Measurements from ENCODE around the gene GAL3ST2.

GRCh38 chr2:241743620-241744019 lies 33.0 kb upstream of the GAL3ST2 start:
- TF ChIP-seq CSRNP3 (CRISPR knock-in tag; IDR thresholded peaks at IDR 0.05): no peak
- TF ChIP-seq ISL1 (CRISPR knock-in tag; IDR thresholded peaks at IDR 0.05): no peak
- no peak for TF ChIP-seq ARNTL (CRISPR knock-in tag; IDR thresholded peaks at IDR 0.05; ENCODE audit: borderline replicate concordance, low read depth)
- TF ChIP-seq ZFP3 (CRISPR knock-in tag; IDR thresholded peaks at IDR 0.05): no peak
- no peak for TF ChIP-seq BACH2 (CRISPR knock-in tag; IDR thresholded peaks at IDR 0.05; ENCODE audit: borderline replicate concordance)
- TF ChIP-seq CSDC2 (CRISPR knock-in tag; IDR thresholded peaks at IDR 0.05): no peak
- TF ChIP-seq RARB (CRISPR knock-in tag; IDR thresholded peaks at IDR 0.05): no peak
- no peak for TF ChIP-seq CREB5 (CRISPR knock-in tag; IDR thresholded peaks at IDR 0.05; ENCODE audit: low read depth)
- TF ChIP-seq ZFP30 (CRISPR knock-in tag; IDR thresholded peaks at IDR 0.05): no peak
- no peak for TF ChIP-seq TOX (CRISPR knock-in tag; IDR thresholded peaks at IDR 0.05; ENCODE audit: borderline replicate concordance)
- no peak for TF ChIP-seq ZNF8 (CRISPR knock-in tag; IDR thresholded peaks at IDR 0.05)
- TF ChIP-seq ESRRG (CRISPR knock-in tag; IDR thresholded peaks at IDR 0.05): no peak

Measured in SK-N-SH treated with all-trans-retinoic acid at 6 μM for 48 hours (cell line).